HepG2 (cell line): ENCODE measurements around the gene TIMP3.

Source experiments
- JUN ChIP-seq: sonication (generic); formaldehyde crosslinking; IDR thresholded peaks from 2 replicates; pipeline ENCODE4 v1.4.0; 2020; ENCODE audit warnings: mild to moderate bottlenecking, missing genetic modification reagents
- ZNF343 ChIP-seq: sonication (generic); formaldehyde crosslinking; IDR thresholded peaks from 2 replicates; pipeline ENCODE4 v1.4.0; 2020; ENCODE audit warnings: mild to moderate bottlenecking, missing genetic modification reagents
- TF ChIP-seq, protein P1 (sequence below): IDR thresholded peaks from 2 replicates; pipeline ENCODE4 v1.6.1; 2012; ENCODE audit warnings: low read depth, low read length, improper control_type of control experiment
- TF ChIP-seq, protein P2 (sequence below): sonication (generic); formaldehyde crosslinking; IDR thresholded peaks from 2 replicates; pipeline ENCODE4 v1.5.0; 2020; ENCODE audit warnings: mild to moderate bottlenecking, missing genetic modification reagents, moderate library complexity
- TF ChIP-seq, protein P3 (sequence below), 2 experiments: sonication (generic) in 1 of 2; formaldehyde crosslinking in 1 of 2; IDR thresholded peaks; 2 replicates each; pipeline versions ENCODE4 v1.5.1 to v1.6.1; 2011 to 2020; ENCODE audit warnings: borderline replicate concordance in 1 of 2, low read depth in 1 of 2, low read length in 1 of 2, mild to moderate bottlenecking in 1 of 2, missing genetic modification reagents in 1 of 2, moderate library complexity in 1 of 2

DNA sequence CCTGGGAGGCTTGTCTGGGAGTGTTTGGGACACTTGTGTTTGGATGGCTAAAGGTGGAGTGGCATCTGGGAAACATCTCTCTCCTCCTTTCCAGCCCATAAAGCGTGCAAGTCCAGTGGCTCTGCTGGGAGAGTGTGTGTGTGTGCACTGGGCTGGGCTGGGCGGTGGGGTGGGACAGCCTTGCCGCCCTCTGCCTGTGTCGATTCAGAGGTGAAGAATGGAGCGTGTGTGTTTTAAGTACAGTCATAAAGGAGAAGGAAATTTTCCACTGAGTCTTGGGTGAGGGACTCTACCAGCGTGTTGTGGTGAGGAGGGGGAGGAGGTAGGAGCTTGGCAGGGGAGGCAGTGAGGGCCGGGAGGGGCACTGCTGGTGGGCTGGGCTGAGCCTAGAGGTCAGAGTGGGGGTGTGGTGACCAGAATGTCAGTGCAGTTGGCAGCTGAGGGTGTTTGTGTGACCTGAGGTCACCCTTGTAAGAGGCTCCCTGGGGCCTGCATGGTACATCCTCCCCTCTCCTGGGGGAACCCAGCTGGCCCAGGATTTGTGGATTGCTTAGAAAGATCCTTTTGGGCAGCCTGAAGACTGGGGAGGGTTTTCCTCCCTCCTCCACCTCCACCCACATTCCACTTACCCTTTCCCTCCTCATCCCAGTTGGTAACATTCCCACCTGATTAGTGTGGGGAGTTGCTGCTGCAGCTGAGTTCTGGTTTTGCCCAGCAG lies 1.7 kb downstream of the TIMP3 start:
- TF ChIP-seq, protein P1, sequence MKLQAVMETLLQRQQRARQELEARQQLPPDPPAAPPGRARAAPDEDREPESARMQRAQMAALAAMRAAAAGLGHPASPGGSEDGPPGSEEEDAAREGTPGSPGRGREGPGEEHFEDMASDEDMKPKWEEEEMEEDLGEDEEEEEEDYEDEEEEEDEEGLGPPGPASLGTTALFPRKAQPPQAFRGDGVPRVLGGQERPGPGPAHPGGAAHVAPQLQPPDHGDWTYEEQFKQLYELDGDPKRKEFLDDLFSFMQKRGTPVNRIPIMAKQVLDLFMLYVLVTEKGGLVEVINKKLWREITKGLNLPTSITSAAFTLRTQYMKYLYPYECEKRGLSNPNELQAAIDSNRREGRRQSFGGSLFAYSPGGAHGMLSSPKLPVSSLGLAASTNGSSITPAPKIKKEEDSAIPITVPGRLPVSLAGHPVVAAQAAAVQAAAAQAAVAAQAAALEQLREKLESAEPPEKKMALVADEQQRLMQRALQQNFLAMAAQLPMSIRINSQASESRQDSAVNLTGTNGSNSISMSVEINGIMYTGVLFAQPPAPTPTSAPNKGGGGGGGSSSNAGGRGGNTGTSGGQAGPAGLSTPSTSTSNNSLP: no peak
- TF ChIP-seq JUN (CRISPR knock-in tag): no peak
- no peak for TF ChIP-seq ZNF343
- TF ChIP-seq, protein P2, sequence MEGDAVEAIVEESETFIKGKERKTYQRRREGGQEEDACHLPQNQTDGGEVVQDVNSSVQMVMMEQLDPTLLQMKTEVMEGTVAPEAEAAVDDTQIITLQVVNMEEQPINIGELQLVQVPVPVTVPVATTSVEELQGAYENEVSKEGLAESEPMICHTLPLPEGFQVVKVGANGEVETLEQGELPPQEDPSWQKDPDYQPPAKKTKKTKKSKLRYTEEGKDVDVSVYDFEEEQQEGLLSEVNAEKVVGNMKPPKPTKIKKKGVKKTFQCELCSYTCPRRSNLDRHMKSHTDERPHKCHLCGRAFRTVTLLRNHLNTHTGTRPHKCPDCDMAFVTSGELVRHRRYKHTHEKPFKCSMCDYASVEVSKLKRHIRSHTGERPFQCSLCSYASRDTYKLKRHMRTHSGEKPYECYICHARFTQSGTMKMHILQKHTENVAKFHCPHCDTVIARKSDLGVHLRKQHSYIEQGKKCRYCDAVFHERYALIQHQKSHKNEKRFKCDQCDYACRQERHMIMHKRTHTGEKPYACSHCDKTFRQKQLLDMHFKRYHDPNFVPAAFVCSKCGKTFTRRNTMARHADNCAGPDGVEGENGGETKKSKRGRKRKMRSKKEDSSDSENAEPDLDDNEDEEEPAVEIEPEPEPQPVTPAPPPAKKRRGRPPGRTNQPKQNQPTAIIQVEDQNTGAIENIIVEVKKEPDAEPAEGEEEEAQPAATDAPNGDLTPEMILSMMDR (CRISPR knock-in tag): no peak
- TF ChIP-seq, protein P3, sequence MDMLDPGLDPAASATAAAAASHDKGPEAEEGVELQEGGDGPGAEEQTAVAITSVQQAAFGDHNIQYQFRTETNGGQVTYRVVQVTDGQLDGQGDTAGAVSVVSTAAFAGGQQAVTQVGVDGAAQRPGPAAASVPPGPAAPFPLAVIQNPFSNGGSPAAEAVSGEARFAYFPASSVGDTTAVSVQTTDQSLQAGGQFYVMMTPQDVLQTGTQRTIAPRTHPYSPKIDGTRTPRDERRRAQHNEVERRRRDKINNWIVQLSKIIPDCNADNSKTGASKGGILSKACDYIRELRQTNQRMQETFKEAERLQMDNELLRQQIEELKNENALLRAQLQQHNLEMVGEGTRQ (IDR thresholded peaks at IDR 0.05; ENCODE audit: low read depth, low read length): no peak
- TF ChIP-seq, protein P3 (CRISPR knock-in tag; IDR thresholded peaks at IDR 0.05; ENCODE audit: borderline replicate concordance): no peak
